GM20431 (cell line): Measurements from ENCODE around the gene NFIA.

ENCODE experiments used
- in situ Hi-C: fragments of 300-500 bp; cut with MseI, MboI; formaldehyde crosslinking; loops from one replicate; pipeline ENCODE4 v1.15.0; 2020; ENCODE audit warnings: low sequenced_read_pairs; ENCODE audit not compliant: unreplicated experiment

The NFIA gene

GRCh38 chr1:61201035-61201434 lies 118.7 kb downstream of the NFIA start:
- in situ Hi-C loops, result no loop called here

GRCh38 chr1:61202854-61203598 lies 120.7 kb downstream of the NFIA start:
- in situ Hi-C loops, result no loop called here

- in situ Hi-C loops, result no loop called here
These were observed 122.2 kb downstream of the NFIA start for GRCh38 chr1:61204528-61204927.

GRCh38 chr1:61207416-61207815 lies 125.1 kb downstream of the NFIA start:
- in situ Hi-C loops, result no loop called here

- in situ Hi-C loops, result no loop called here
These were observed 125.8 kb downstream of the NFIA start for GRCh38 chr1:61208172-61208571.

GRCh38 chr1:61208831-61209230 lies 126.5 kb downstream of the NFIA start:
- in situ Hi-C loops, result no loop called here

GRCh38 chr1:61210435-61211154 lies 128.2 kb downstream of the NFIA start:
- in situ Hi-C loops, result no loop called here

- in situ Hi-C loops, result no loop called here
These were observed 131.1 kb downstream of the NFIA start for GRCh38 chr1:61213245-61214011.

GRCh38 chr1:61215119-61215518 lies 132.8 kb downstream of the NFIA start:
- in situ Hi-C loops, result no loop called here

- in situ Hi-C loops, result no loop called here
These were observed 133.4 kb downstream of the NFIA start for GRCh38 chr1:61215676-61216289.

- in situ Hi-C loops, result no loop called here
These were observed 138.2 kb downstream of the NFIA start for GRCh38 chr1:61220536-61220935.

- in situ Hi-C loops, result no loop called here
These were observed 139.3 kb downstream of the NFIA start for GRCh38 chr1:61221642-61222041.

GRCh38 chr1:61222240-61222639 lies 139.9 kb downstream of the NFIA start:
- in situ Hi-C loops, result no loop called here

GRCh38 chr1:61223140-61223539 lies 140.8 kb downstream of the NFIA start:
- in situ Hi-C loops, result no loop called here

GRCh38 chr1:61224609-61225008 lies 142.2 kb downstream of the NFIA start:
- in situ Hi-C loops, result no loop called here

GRCh38 chr1:61225478-61225877 lies 143.1 kb downstream of the NFIA start:
- in situ Hi-C loops, result no loop called here

- in situ Hi-C loops, result no loop called here
These were observed 144.6 kb downstream of the NFIA start for GRCh38 chr1:61226791-61227567.

- in situ Hi-C loops, result no loop called here
These were observed 145.6 kb downstream of the NFIA start for GRCh38 chr1:61227857-61228550.

- in situ Hi-C loops, result no loop called here
These were observed 148.2 kb downstream of the NFIA start for GRCh38 chr1:61230523-61230922.
